Measurements from ENCODE around the gene CD300A. TPM values are rescaled to one million over a fixed set of nuclear protein-coding genes. Genes with fewer than 3 reads are reported as not detected.

Gene CD300A
- total RNA-seq, 1 donor, result 52.0 TPM

Small RNA genes within 50 kb of the gene (small RNA-seq; reads per million reads assigned to genes)
- gene RNA5SP448, result not detected

Other genes starting within 250 kb of the CD300A start
- gene DNAI2, start 192.4 kb upstream of the CD300A start, total RNA-seq, result 0.27 TPM
- gene KIF19, start 140.4 kb upstream of the CD300A start, total RNA-seq, result under 0.01 TPM
- under 0.01 TPM for gene BTBD17, start 104.8 kb upstream of the CD300A start, total RNA-seq
- 1.3 TPM for gene GPR142, start 99.1 kb upstream of the CD300A start, total RNA-seq
- 3.8 TPM for gene GPRC5C, start 34.5 kb upstream of the CD300A start, total RNA-seq
- gene CD300LB, start 64.8 kb downstream of the CD300A start, total RNA-seq, result 0.81 TPM
- 0.54 TPM for gene CD300C, start 79.5 kb downstream of the CD300A start, total RNA-seq
- gene CD300H, start 100.9 kb downstream of the CD300A start, total RNA-seq, result 0.27 TPM
- not detected for gene CD300LD, start 125.6 kb downstream of the CD300A start, total RNA-seq
- 0.54 TPM for gene CD300E, start 157.1 kb downstream of the CD300A start, total RNA-seq
- gene CD300LF, start 246.3 kb downstream of the CD300A start, total RNA-seq, result 25.3 TPM

Measured in hematopoietic multipotent progenitor cell (in vitro differentiated cells).